Measurements from ENCODE around the gene SPTBN2.

Gene SPTBN2

DNA sequence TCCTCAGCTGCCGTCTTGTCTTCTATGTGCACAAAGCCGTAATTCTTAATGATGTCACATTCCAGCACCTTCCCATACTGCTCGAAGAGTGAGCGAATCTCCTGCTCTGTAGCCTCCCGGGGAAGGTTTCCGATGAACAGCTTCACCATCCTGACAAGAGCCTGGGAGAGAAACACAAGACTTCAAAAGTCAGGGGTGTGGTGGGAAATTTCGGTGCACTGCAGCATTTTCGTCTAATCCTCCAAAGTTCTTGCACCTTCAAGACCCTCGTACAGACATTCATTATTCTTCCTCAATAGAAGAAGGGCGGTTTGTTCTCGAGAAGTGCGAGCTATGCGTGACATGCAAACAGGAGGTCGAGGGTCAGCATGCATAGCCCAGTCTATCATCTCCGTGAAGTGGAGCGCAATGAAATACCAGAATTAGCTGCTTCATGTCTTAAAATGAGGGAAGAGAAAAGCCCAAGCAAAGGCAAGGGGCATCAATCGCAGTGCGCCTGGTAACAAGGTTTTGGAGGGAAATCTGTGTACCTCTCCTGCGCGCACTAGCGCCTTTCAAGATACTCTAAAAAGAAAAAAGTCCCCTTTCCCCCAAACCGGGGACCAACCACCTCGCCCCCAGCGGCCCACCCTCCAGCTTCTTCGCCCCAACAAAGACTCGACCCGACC lies 52.0 kb downstream of the SPTBN2 start:
- Histone ChIP-seq H2BK12ac (ENCODE audit: low read length) (no peak overlapping the region), H3K9me3 (replicated peaks in 1 of 2; ENCODE audit: control insufficient read depth in 2 of 2, insufficient read depth in 1 of 2, low read depth in 1 of 2, low read length in 2 of 2) (peaks cover 0 to 16% of the 10 kb centered on the region in 2 donors), H4K91ac (ENCODE audit: low read depth, low read length, poor library complexity) (no peak overlapping the region), H3K4me3 (ENCODE audit: low read length in 2 of 2) (peak overlapping the region; percentile 64 to 69), H2BK15ac (ENCODE audit: low read length) (no peak overlapping the region), H2AK5ac (ENCODE audit: low read depth, low read length) (no peak overlapping the region), H2BK5ac (ENCODE audit: low read length) (no peak overlapping the region), H4K8ac (ENCODE audit: low read depth, low read length) (no peak overlapping the region), H3K4me2 (ENCODE audit: insufficient read depth, low read length, poor library complexity, severe bottlenecking) (peak overlapping the region; percentile 41), H3K9ac (ENCODE audit: low read depth, low read length, poor library complexity) (peak overlapping the region; percentile 25), H3K4ac (ENCODE audit: low read length) (no peak overlapping the region), H3K14ac (ENCODE audit: low read length) (no peak overlapping the region), H3K27me3 (ENCODE audit: control insufficient read depth in 3 of 3, insufficient read depth in 3 of 3, low read depth in 1 of 3, low read length in 3 of 3) (no peaks in the 10 kb centered on the region), H3K36me3 (replicated peaks in 1 of 2; ENCODE audit: control insufficient read depth in 2 of 2, insufficient read depth in 2 of 2, low read length in 2 of 2) (peaks cover 2 to 40% of the 10 kb centered on the region in 2 donors), H3K23ac (ENCODE audit: low read depth, low read length, poor library complexity) (peak overlapping the region; percentile 29), H3K4me1 (ENCODE audit: control insufficient read depth in 2 of 2, insufficient read depth in 1 of 2, low read depth in 1 of 2, low read length in 2 of 2) (peaks cover 8% of the 10 kb centered on the region in 2 donors), H3K27ac (replicated peaks; ENCODE audit: low read length) (peak overlapping the region; percentile 95), H2BK120ac (ENCODE audit: low read depth, low read length) (peak overlapping the region; percentile 37), H3K18ac (ENCODE audit: low read length) (peak overlapping the region; percentile 84), H2AFZ (ENCODE audit: low read length) (peak overlapping the region; percentile 90), H3K79me1 (ENCODE audit: low read depth, low read length) (no peaks in the 10 kb centered on the region)
- no peak for DNase-seq (ENCODE audit: low spot score)
- no CpG with 5 or more reads among the region's 27 CpGs for WGBS, 2 donors (ENCODE audit: extremely low coverage in 2 of 2, insufficient read length in 2 of 2, insufficient replicate concordance in 1 of 2)

DNA sequence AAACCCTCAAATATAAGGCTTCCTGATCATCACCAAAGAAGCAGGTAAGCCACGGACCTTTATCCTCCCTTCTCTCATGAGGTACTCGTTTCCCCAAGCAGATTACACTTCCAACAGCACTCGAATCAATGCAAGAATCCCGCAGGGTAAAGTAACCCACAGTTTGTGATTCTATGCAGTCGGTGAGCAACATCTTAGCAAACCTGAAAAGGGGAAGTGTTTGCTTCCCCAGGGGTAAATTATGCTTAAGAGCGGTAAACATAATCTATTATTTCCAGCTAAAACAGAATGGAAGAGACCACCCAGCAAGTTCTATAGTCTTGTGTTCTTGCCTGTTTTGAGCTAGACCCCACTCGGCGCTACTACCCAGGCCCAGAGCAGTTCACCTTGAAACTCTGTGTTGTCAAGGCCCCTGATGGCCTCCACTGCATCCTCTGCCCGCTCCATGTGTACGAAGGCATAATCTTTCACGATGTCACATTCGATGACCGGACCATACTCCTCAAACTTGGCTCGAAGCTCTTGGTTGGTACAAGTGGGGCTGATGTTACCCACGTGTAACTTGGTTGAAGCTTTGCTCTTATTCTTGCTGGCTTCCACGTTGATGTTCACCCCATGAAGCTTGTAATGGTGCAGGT lies 52.6 kb downstream of the SPTBN2 start:
- Histone ChIP-seq H3K4me2 (ENCODE audit: insufficient read depth, low read length, poor library complexity, severe bottlenecking) (no peak overlapping the region), H3K18ac (ENCODE audit: low read length) (no peak overlapping the region), H2AK5ac (ENCODE audit: low read depth, low read length) (no peak overlapping the region), H3K4me3 (ENCODE audit: low read length in 2 of 2) (peak overlapping the region in 1 of 2 donors; percentile 64), H2BK12ac (ENCODE audit: low read length) (no peak overlapping the region), H3K23ac (ENCODE audit: low read depth, low read length, poor library complexity) (no peak overlapping the region), H3K4ac (ENCODE audit: low read length) (no peak overlapping the region), H3K9me3 (replicated peaks in 1 of 2; ENCODE audit: control insufficient read depth in 2 of 2, insufficient read depth in 1 of 2, low read depth in 1 of 2, low read length in 2 of 2) (peaks cover 0 to 16% of the 10 kb centered on the region in 2 donors), H2BK120ac (ENCODE audit: low read depth, low read length) (no peak overlapping the region), H4K8ac (ENCODE audit: low read depth, low read length) (no peak overlapping the region), H2BK15ac (ENCODE audit: low read length) (no peak overlapping the region), H3K36me3 (replicated peaks in 1 of 2; ENCODE audit: control insufficient read depth in 2 of 2, insufficient read depth in 2 of 2, low read length in 2 of 2) (peaks cover 2 to 42% of the 10 kb centered on the region in 2 donors), H2AFZ (ENCODE audit: low read length) (no peak overlapping the region), H2BK5ac (ENCODE audit: low read length) (no peak overlapping the region), H3K9ac (ENCODE audit: low read depth, low read length, poor library complexity) (no peak overlapping the region), H3K14ac (ENCODE audit: low read length) (no peak overlapping the region), H4K91ac (ENCODE audit: low read depth, low read length, poor library complexity) (no peak overlapping the region), H3K79me1 (ENCODE audit: low read depth, low read length) (no peaks in the 10 kb centered on the region), H3K27ac (replicated peaks; ENCODE audit: low read length) (no peak overlapping the region), H3K4me1 (ENCODE audit: control insufficient read depth in 2 of 2, insufficient read depth in 1 of 2, low read depth in 1 of 2, low read length in 2 of 2) (peaks cover 8% of the 10 kb centered on the region in 2 donors), H3K27me3 (ENCODE audit: control insufficient read depth in 3 of 3, insufficient read depth in 3 of 3, low read depth in 1 of 3, low read length in 3 of 3) (no peaks in the 10 kb centered on the region)
- no CpG with 5 or more reads among the region's 16 CpGs for WGBS, 2 donors (ENCODE audit: extremely low coverage in 2 of 2, insufficient read length in 2 of 2, insufficient replicate concordance in 1 of 2)
- no peak for DNase-seq (ENCODE audit: low spot score)

DNA sequence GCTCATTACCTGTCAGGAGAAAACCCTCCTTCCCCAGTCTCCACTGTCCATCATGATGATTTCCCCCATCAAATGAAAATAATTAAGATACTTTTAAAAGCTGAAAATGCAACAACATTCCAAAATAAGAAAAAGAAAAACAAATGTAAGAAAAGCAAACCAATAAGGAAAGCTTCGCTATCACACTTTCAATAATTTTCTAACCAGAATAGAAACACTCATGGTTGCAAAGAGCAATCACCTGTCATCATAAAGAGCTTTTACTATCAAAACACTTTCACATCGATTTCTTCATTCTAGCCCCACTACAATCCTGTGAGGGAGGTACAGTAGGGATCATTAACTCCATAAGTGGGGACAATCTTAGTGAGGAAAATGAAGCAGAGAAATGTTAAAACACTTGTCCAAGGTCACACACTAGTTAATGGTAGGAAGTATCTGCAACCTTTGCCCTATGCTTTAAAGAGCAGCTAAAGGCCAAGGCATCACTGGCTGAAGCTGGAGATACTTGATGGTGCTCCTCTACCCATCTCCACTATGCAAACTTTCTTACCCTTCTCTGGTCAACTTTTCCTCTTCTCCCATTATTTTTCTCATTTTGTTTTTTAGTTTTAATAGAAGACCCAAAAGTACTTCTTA lies 53.9 kb downstream of the SPTBN2 start:
- Histone ChIP-seq H2AK5ac (ENCODE audit: low read depth, low read length) (no peak overlapping the region), H3K36me3 (replicated peaks in 1 of 2; ENCODE audit: control insufficient read depth in 2 of 2, insufficient read depth in 2 of 2, low read length in 2 of 2) (peaks cover 5 to 55% of the 10 kb centered on the region in 2 donors), H3K23ac (ENCODE audit: low read depth, low read length, poor library complexity) (no peak overlapping the region), H3K18ac (ENCODE audit: low read length) (no peak overlapping the region), H2BK12ac (ENCODE audit: low read length) (no peak overlapping the region), H4K91ac (ENCODE audit: low read depth, low read length, poor library complexity) (no peak overlapping the region), H3K4me3 (ENCODE audit: low read length in 2 of 2) (no peak overlapping the region), H3K9ac (ENCODE audit: low read depth, low read length, poor library complexity) (no peak overlapping the region), H2BK5ac (ENCODE audit: low read length) (no peak overlapping the region), H3K14ac (ENCODE audit: low read length) (no peak overlapping the region), H3K27ac (replicated peaks; ENCODE audit: low read length) (no peak overlapping the region), H3K27me3 (ENCODE audit: control insufficient read depth in 3 of 3, insufficient read depth in 3 of 3, low read depth in 1 of 3, low read length in 3 of 3) (no peaks in the 10 kb centered on the region), H3K4ac (ENCODE audit: low read length) (no peak overlapping the region), H4K8ac (ENCODE audit: low read depth, low read length) (no peak overlapping the region), H3K4me2 (ENCODE audit: insufficient read depth, low read length, poor library complexity, severe bottlenecking) (no peak overlapping the region), H3K9me3 (replicated peaks in 1 of 2; ENCODE audit: control insufficient read depth in 2 of 2, insufficient read depth in 1 of 2, low read depth in 1 of 2, low read length in 2 of 2) (peaks cover 0 to 16% of the 10 kb centered on the region in 2 donors), H3K79me1 (ENCODE audit: low read depth, low read length) (no peaks in the 10 kb centered on the region), H2BK120ac (ENCODE audit: low read depth, low read length) (no peak overlapping the region), H2AFZ (ENCODE audit: low read length) (no peak overlapping the region), H3K4me1 (ENCODE audit: control insufficient read depth in 2 of 2, insufficient read depth in 1 of 2, low read depth in 1 of 2, low read length in 2 of 2) (peaks cover 8 to 11% of the 10 kb centered on the region in 2 donors), H2BK15ac (ENCODE audit: low read length) (no peak overlapping the region)
- whole genome bisulfite sequencing, 2 donors (ENCODE audit: extremely low coverage in 2 of 2, insufficient read length in 2 of 2, insufficient replicate concordance in 1 of 2), result no CpG with 5 or more reads among the region's 2 CpGs
- no peak for DNase-seq (ENCODE audit: low spot score)

DNA sequence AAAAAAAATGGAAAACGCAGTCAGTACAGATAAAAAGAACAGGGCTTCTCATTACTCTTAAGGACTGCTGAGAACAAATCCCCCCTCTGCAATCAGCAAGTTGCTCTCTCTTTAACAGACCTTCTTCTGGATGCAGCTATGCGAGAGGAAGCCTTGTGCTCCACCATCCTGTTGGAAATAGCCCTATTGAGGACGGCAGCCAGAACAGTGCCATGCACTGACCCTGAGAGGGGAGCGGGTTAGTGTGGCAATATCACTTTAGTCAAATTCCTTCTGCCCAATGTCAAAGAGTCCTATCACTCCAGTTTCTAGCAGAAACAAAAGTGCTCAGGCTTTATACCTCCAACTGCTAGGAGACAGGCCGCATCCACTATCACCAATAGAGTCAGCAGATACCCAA lies 58.2 kb downstream of the SPTBN2 start:
- Histone ChIP-seq H2BK5ac (ENCODE audit: low read length) (no peak overlapping the region), H3K23ac (ENCODE audit: low read depth, low read length, poor library complexity) (no peak overlapping the region), H3K4me3 (ENCODE audit: low read length in 2 of 2) (no peak overlapping the region), H2BK12ac (ENCODE audit: low read length) (no peak overlapping the region), H3K36me3 (replicated peaks in 1 of 2; ENCODE audit: control insufficient read depth in 2 of 2, insufficient read depth in 2 of 2, low read length in 2 of 2) (peaks cover 14 to 86% of the 10 kb centered on the region in 2 donors), H3K4me2 (ENCODE audit: insufficient read depth, low read length, poor library complexity, severe bottlenecking) (no peak overlapping the region), H2BK15ac (ENCODE audit: low read length) (no peak overlapping the region), H4K8ac (ENCODE audit: low read depth, low read length) (no peak overlapping the region), H3K79me1 (ENCODE audit: low read depth, low read length) (no peaks in the 10 kb centered on the region), H3K4me1 (ENCODE audit: control insufficient read depth in 2 of 2, insufficient read depth in 1 of 2, low read depth in 1 of 2, low read length in 2 of 2) (peaks cover 3 to 4% of the 10 kb centered on the region in 2 donors), H4K91ac (ENCODE audit: low read depth, low read length, poor library complexity) (no peak overlapping the region), H2AFZ (ENCODE audit: low read length) (no peak overlapping the region), H3K18ac (ENCODE audit: low read length) (no peak overlapping the region), H3K27me3 (ENCODE audit: control insufficient read depth in 3 of 3, insufficient read depth in 3 of 3, low read depth in 1 of 3, low read length in 3 of 3) (no peaks in the 10 kb centered on the region), H2AK5ac (ENCODE audit: low read depth, low read length) (no peak overlapping the region), H3K9ac (ENCODE audit: low read depth, low read length, poor library complexity) (no peak overlapping the region), H3K4ac (ENCODE audit: low read length) (no peak overlapping the region), H3K27ac (replicated peaks; ENCODE audit: low read length) (peak overlapping the region; percentile 30), H2BK120ac (ENCODE audit: low read depth, low read length) (no peak overlapping the region), H3K14ac (ENCODE audit: low read length) (no peak overlapping the region), H3K9me3 (replicated peaks in 1 of 2; ENCODE audit: control insufficient read depth in 2 of 2, insufficient read depth in 1 of 2, low read depth in 1 of 2, low read length in 2 of 2) (peaks cover 0 to 11% of the 10 kb centered on the region in 2 donors)
- WGBS, 2 donors (ENCODE audit: extremely low coverage in 2 of 2, insufficient read length in 2 of 2, insufficient replicate concordance in 1 of 2), result no CpG with 5 or more reads among the region's 5 CpGs
- no peak for DNase-seq (ENCODE audit: low spot score)

All from neuronal stem cell (in vitro differentiated cells).